GM18517 (cell line): ENCODE measurements around the gene IQSEC2.

Experiments
- ATAC-seq: cut with Tn5 transposase; IDR thresholded peaks from one replicate; pipeline ENCODE4 v1.9.1; 2021; ENCODE audit warnings: mild to moderate bottlenecking, moderate library complexity; ENCODE audit not compliant: unreplicated experiment

The IQSEC2 gene

GRCh38 chrX:53305996-53306937 lies 24.9 kb upstream of the IQSEC2 start:
- ATAC-seq: no peak

GRCh38 chrX:53305219-53305995 lies 24.0 kb upstream of the IQSEC2 start:
- ATAC-seq: no peak

GRCh38 chrX:53303195-53303594 lies 21.8 kb upstream of the IQSEC2 start:
- ATAC-seq: no peak

GRCh38 chrX:53300157-53300556 lies 18.8 kb upstream of the IQSEC2 start:
- ATAC-seq: no peak

- ATAC-seq: no peak
Observed at GRCh38 chrX:53294024-53294648, 12.8 kb upstream of the IQSEC2 start.

GRCh38 chrX:53291596-53291995 lies 10.2 kb upstream of the IQSEC2 start:
- ATAC-seq: no peak

GRCh38 chrX:53290441-53291041 lies 9.2 kb upstream of the IQSEC2 start:
- ATAC-seq: no peak

- no peak for ATAC-seq
Observed at GRCh38 chrX:53288189-53288588, 6.8 kb upstream of the IQSEC2 start.

GRCh38 chrX:53287493-53288138 lies 6.2 kb upstream of the IQSEC2 start:
- no peak for ATAC-seq

GRCh38 chrX:53286171-53286570 lies 4.8 kb upstream of the IQSEC2 start:
- ATAC-seq: no peak

GRCh38 chrX:53285591-53285990 lies 4.2 kb upstream of the IQSEC2 start:
- ATAC-seq: no peak

- ATAC-seq: no peak
Observed at GRCh38 chrX:53284684-53285447, 3.5 kb upstream of the IQSEC2 start.

GRCh38 chrX:53283567-53283966 lies 2.2 kb upstream of the IQSEC2 start:
- ATAC-seq: no peak

GRCh38 chrX:53283099-53283498 lies 1.7 kb upstream of the IQSEC2 start:
- no peak for ATAC-seq

GRCh38 chrX:53281963-53282695 lies 745 bp upstream of the IQSEC2 start:
- ATAC-seq: no peak

GRCh38 chrX:53280331-53281320 lies 758 bp downstream of the IQSEC2 start:
- no peak for ATAC-seq

- ATAC-seq: no peak
Observed at GRCh38 chrX:53279296-53280237, 1.8 kb downstream of the IQSEC2 start.
